ENCODE measurements around the gene RFX7.

The RFX7 gene

GRCh38 chr15:56099311-56099710 lies 144.4 kb downstream of the RFX7 start:
- ChIA-PET POLR2A (no interaction called here), CTCF (interaction anchor here (1.2 kb wide), 1 partner anchor 13 kb away, joined by 3 read pairs; no protein-coding TSS in a partner anchor)
- no peak for DNase-seq (ENCODE audit: extremely low spot score)
- no peak for TF ChIP-seq CTCF (IDR thresholded peaks at IDR 0.05; ENCODE audit: control extremely low read depth, extremely low read depth, low read depth, missing control alignments)

DNA sequence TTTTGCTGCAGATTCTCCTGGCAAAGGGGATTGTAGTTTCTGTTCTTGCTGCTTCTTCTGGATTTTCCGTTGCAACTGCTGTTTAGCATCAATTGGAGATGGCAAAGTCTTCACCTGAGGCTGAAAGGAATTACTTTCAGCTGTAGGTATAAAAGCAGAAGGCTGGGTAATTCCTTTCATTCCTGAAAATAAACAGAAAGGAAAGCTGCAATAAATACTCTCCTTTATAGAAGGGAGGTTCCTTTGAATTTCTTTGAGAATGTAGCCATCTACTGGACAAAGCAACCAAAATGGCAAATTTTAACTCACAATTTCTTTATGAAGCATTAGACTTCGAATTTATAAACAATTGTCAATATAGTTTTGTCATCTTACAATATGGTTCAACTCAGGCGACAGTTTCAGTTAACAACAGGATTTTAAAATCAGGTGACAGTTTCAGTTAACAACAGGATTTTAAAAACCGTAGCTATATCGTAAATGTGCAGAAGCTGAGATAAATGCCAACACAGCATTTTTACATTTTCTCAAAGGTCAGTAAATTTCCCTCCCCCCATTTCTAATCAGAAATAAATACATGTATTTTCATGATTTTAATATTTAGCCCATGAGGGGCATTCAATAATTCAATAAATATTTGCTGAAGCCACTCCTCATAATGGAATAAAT lies 145.3 kb downstream of the RFX7 start:
- no peak for DNase-seq (ENCODE audit: extremely low spot score)
- ChIA-PET POLR2A (no interaction called here), CTCF (interaction anchor here (1.2 to 1.4 kb wide), 3 partner anchors 9 to 16 kb away, joined by 3 read pairs; no protein-coding TSS in a partner anchor)
- no peak for TF ChIP-seq CTCF (IDR thresholded peaks at IDR 0.05; ENCODE audit: control extremely low read depth, extremely low read depth, low read depth, missing control alignments)

GRCh38 chr15:56095406-56095805 lies 148.3 kb downstream of the RFX7 start:
- ChIA-PET CTCF (no interaction called here), POLR2A (no interaction called here)
- DNase-seq (ENCODE audit: extremely low spot score) = no peak
- no peak for TF ChIP-seq CTCF (IDR thresholded peaks at IDR 0.05; ENCODE audit: control extremely low read depth, extremely low read depth, low read depth, missing control alignments)

DNA sequence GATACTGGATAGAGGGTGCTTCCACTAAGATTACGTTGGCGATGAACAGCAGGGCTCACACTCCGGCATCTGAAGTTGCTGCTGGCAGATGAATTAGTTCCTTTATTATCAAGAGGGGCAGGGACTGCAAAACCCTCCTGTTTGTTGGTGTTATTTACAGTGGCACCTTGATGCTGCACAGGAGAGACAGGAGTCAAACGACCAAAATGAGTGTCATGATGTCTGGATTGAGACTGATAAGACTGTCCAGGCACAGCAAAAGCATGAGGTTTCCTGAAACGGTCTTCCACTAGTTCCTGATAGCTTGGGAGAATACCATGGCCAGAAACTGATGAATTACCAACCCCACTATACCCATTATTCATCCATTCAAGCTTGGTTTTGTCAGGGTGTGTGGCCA lies 149.5 kb downstream of the RFX7 start:
- ChIA-PET CTCF (interaction anchor here (1.0 kb wide), 1 partner anchor 9 kb away, joined by 3 read pairs; no protein-coding TSS in a partner anchor), POLR2A (no interaction called here)
- no peak for TF ChIP-seq CTCF (IDR thresholded peaks at IDR 0.05; ENCODE audit: control extremely low read depth, extremely low read depth, low read depth, missing control alignments)
- no peak for DNase-seq (ENCODE audit: extremely low spot score)

DNA sequence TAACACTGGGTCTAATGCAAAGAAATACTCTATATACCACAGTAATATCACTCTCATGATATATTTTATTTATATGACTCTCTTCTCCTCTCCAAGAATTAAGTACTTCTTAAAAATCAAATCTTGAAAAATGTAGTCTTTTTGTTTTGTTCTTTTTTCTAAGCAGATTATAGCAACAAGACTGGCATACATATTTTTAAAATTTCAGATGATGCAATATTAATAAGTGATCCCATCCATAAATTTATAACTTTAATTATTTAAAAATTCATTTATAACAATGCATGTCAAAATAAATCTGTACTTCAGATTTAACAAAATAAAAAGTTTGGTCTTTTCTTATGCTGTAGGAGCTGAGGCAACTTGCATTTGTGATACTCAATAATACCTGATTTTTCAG lies 155.3 kb downstream of the RFX7 start:
- ChIA-PET CTCF (interaction anchor here (1.6 kb wide), 1 partner anchor 36 kb away, joined by 4 read pairs; no protein-coding TSS in a partner anchor), POLR2A (no interaction called here)
- no peak for TF ChIP-seq CTCF (IDR thresholded peaks at IDR 0.05; ENCODE audit: control extremely low read depth, extremely low read depth, low read depth, missing control alignments)
- DNase-seq (ENCODE audit: extremely low spot score) = no peak

GRCh38 chr15:56086566-56086965 lies 157.1 kb downstream of the RFX7 start:
- POLR2A ChIA-PET = no interaction called here
- DNase-seq (ENCODE audit: extremely low spot score) = no peak
- no peak for TF ChIP-seq CTCF (IDR thresholded peaks at IDR 0.05; ENCODE audit: control extremely low read depth, extremely low read depth, low read depth, missing control alignments)
- CTCF ChIA-PET = interaction anchor here (0.7 to 1.6 kb wide), 3 partner anchors 13 to 410 kb away, joined by 3 to 4 read pairs (median 3); no protein-coding TSS in a partner anchor
